Measurements from ENCODE around the gene GADD45GIP1.
A peak's percentile ranks its signal among the peaks of the same experiment; 100 is the strongest.

The GADD45GIP1 gene

GRCh38 chr19:13001502-13002165 lies 44.6 kb upstream of the GADD45GIP1 start:
- no peak overlapping the region for H3K4me3 ChIP-seq (replicated peaks; ENCODE audit: low read depth, low read length)

DNA sequence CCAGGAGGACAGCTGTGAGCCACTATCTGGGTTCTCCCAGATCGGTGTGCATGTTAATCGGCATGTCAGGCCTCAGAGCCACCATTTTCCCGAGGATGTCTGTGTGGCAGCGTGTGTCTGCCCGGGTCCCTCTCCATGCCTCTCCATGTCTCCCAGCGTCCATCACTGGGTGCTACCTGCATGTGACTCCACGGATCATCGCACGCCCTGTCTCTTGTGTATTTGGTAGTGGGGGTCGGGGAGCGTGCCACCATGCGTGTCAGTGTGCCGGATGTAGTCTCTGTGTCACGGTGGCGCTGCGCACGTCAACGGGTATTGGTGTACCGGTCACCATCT lies 44.1 kb upstream of the GADD45GIP1 start:
- DNase-seq (ENCODE audit: extremely low read depth, low read depth): no peak
- TF ChIP-seq, protein P1, sequence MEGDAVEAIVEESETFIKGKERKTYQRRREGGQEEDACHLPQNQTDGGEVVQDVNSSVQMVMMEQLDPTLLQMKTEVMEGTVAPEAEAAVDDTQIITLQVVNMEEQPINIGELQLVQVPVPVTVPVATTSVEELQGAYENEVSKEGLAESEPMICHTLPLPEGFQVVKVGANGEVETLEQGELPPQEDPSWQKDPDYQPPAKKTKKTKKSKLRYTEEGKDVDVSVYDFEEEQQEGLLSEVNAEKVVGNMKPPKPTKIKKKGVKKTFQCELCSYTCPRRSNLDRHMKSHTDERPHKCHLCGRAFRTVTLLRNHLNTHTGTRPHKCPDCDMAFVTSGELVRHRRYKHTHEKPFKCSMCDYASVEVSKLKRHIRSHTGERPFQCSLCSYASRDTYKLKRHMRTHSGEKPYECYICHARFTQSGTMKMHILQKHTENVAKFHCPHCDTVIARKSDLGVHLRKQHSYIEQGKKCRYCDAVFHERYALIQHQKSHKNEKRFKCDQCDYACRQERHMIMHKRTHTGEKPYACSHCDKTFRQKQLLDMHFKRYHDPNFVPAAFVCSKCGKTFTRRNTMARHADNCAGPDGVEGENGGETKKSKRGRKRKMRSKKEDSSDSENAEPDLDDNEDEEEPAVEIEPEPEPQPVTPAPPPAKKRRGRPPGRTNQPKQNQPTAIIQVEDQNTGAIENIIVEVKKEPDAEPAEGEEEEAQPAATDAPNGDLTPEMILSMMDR (IDR thresholded peaks at IDR 0.05; ENCODE audit: low read depth, low read length, missing control alignments): no peak
- no peak overlapping the region for H3K4me3 ChIP-seq (replicated peaks; ENCODE audit: low read depth, low read length)

More at GRCh38 chr19:13001502-13002165, 44.6 kb upstream of the GADD45GIP1 start:
- TF ChIP-seq, protein P1 (IDR thresholded peaks at IDR 0.05; ENCODE audit: low read depth, low read length, missing control alignments): no peak
- no peak for DNase-seq (ENCODE audit: extremely low read depth, low read depth)

GRCh38 chr19:12997967-12998940 lies 41.2 kb upstream of the GADD45GIP1 start:
- TF ChIP-seq, protein P1 (IDR thresholded peaks at IDR 0.05; ENCODE audit: low read depth, low read length, missing control alignments): no peak
- peak overlapping the region; percentile 84; the same call in 1 of the 2 replicates for H3K4me3 ChIP-seq (replicated peaks; ENCODE audit: low read depth, low read length)
- DNase-seq (ENCODE audit: extremely low read depth, low read depth): no peak

GRCh38 chr19:12997179-12997966 lies 40.4 kb upstream of the GADD45GIP1 start:
- H3K4me3 ChIP-seq (replicated peaks; ENCODE audit: low read depth, low read length): peak overlapping the region; percentile 84
- TF ChIP-seq, protein P1 (IDR thresholded peaks at IDR 0.05; ENCODE audit: low read depth, low read length, missing control alignments): no peak
- DNase-seq (ENCODE audit: extremely low read depth, low read depth): no peak

- H3K4me3 ChIP-seq (replicated peaks; ENCODE audit: low read depth, low read length): peak overlapping the region; percentile 84
- no peak for DNase-seq (ENCODE audit: extremely low read depth, low read depth)
- TF ChIP-seq, protein P1 (IDR thresholded peaks at IDR 0.05; ENCODE audit: low read depth, low read length, missing control alignments): no peak
Observed at GRCh38 chr19:12996406-12997094, 39.5 kb upstream of the GADD45GIP1 start.
